Measurements from ENCODE around the gene PMPCA. TPM values are rescaled to one million over a fixed set of nuclear protein-coding genes. Genes with fewer than 3 reads are reported as not detected.
A peak's percentile ranks its signal among the peaks of the same experiment; 100 is the strongest.

PMPCA gene
- total RNA-seq, 1 experiment from 2014 or later = 83.7 TPM

DNA sequence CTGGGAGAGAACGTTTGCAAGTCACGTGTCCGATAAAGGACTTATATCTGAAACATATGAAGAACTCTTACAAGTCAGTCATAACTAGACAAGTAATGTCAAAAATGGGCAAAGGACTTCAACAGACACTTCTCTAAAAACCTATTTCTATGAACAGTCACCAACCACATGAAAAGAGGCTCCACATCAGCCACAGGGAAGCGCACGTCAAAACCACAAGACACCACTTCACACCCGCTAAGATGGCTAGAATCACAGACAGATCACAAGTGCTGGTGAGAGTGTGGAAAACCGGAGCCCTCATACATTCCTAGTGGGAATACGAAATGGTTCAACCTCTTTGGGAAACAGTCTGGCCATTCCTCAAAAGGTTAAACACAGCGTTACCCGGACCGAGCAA, 25.4 kb upstream of the PMPCA start:
- no peaks in the 10 kb centered on the region for H3K9me3 ChIP-seq
- no peak overlapping the region for H3K4me3 ChIP-seq
- H3K27me3 ChIP-seq = no peaks in the 10 kb centered on the region
- H3K36me3 ChIP-seq = peaks cover 39% of the 10 kb centered on the region
- DNase-seq = no peak

DNA sequence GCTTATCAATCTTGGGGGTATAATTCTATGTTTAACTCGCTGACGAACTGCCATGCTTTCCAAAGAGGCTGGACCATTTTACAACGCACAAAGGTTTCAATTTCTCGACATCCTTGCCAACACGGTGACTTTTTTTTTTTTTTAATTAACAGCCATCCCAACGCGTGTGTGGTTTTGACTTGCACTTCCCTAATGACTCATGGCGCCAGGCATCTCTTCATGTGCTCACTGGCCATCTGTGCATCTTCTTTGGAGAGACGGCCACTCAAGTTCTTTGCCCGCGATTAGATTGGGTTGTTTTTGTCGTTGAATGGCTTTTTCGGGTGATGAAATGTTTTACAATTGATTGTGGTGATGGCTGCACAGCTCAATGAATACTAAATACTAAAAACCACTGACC, 24.4 kb upstream of the PMPCA start:
- no peaks in the 10 kb centered on the region for H3K27me3 ChIP-seq
- no peaks in the 10 kb centered on the region for H3K9me3 ChIP-seq
- DNase-seq = no peak
- H3K36me3 ChIP-seq = peaks cover 38% of the 10 kb centered on the region
- no peak overlapping the region for H3K4me3 ChIP-seq

DNA sequence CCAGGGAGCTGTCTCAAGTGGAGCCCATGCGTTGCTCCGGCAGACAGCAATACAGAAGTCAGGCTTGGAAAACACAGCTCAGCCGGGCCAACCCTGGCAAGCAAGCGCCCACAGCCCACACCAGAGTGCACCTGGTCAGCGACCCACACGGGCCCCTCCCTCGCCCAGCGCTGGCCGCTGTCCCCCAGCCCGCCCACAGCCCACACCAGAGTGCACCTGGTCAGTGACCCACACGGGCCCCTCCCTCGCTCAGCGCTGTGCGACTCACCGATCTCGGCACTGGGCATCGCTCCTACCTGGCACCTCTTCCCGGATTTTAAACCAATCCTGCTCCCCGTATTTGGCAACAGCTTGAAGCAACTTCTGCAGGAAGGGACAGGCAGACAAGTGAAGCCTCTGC, 23.2 kb upstream of the PMPCA start:
- H3K27me3 ChIP-seq = no peaks in the 10 kb centered on the region
- H3K36me3 ChIP-seq = peaks cover 48% of the 10 kb centered on the region
- no peak overlapping the region for H3K4me3 ChIP-seq
- DNase-seq = no peak
- no peaks in the 10 kb centered on the region for H3K9me3 ChIP-seq

DNA sequence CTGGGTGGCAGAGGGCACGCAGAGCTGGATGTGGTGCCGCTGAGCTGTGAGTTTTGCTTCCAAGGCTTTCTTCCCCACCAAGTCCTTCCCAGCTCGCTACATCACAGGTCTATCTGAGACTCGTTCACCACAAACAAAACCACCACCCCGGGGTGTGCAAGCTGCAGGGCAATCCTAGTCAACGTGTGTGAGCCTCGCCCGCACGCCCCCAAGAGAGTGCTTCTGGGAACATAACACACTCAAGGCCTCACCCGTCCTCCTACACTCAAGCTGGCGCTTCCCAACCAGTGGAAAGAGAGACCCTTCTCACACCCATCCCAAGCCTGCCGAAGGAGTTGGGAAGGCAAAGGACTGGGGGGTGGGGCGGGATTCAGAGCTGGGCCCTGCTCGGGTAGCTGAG, 21.1 kb upstream of the PMPCA start:
- Histone ChIP-seq H3K4me3 (no peak overlapping the region), H3K27me3 (no peaks in the 10 kb centered on the region), H3K9me3 (no peaks in the 10 kb centered on the region), H3K36me3 (peaks cover 60% of the 10 kb centered on the region)
- no peak for DNase-seq

DNA sequence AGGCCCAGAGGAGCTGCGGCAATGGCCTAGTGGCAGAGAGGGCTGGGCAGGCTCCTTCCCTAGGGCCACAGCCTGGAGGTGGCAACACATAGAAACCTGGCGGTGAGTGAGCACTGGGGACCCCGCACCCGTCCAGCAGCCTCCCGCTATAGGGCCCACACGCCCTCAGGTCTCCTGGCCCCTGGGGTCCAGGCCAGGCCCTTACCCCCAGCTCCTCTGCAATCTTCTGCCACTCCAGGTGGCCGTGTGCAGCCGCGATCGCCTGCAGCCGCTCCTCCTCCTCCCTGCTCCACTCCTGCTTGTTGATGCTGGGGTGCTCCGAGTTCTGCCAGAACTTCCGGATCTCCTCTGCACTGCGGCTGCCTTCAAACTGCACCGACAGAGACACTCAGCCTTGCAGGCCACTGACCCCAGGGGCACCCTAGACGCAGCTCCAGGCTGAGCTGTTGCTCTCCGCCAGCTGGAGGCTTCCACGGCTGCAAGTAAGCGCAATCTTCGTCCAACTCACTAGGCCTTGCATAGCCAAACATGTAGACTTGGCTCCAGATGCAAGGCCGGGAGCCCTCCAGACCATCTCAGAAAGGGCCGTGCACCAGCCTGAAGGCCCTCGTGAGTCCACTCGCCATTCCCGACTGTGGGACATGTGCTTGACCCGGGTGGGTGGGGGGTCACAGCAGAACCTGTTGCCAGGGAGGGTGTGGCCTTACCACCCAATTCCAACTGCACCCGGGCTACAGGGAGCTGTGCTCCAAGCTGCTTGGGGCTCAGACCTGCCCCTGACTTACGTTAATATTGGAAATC, 18.5 kb upstream of the PMPCA start:
- H3K4me3 ChIP-seq = no peak overlapping the region
- no peak for DNase-seq
- peaks cover 71% of the 10 kb centered on the region for H3K36me3 ChIP-seq

DNA sequence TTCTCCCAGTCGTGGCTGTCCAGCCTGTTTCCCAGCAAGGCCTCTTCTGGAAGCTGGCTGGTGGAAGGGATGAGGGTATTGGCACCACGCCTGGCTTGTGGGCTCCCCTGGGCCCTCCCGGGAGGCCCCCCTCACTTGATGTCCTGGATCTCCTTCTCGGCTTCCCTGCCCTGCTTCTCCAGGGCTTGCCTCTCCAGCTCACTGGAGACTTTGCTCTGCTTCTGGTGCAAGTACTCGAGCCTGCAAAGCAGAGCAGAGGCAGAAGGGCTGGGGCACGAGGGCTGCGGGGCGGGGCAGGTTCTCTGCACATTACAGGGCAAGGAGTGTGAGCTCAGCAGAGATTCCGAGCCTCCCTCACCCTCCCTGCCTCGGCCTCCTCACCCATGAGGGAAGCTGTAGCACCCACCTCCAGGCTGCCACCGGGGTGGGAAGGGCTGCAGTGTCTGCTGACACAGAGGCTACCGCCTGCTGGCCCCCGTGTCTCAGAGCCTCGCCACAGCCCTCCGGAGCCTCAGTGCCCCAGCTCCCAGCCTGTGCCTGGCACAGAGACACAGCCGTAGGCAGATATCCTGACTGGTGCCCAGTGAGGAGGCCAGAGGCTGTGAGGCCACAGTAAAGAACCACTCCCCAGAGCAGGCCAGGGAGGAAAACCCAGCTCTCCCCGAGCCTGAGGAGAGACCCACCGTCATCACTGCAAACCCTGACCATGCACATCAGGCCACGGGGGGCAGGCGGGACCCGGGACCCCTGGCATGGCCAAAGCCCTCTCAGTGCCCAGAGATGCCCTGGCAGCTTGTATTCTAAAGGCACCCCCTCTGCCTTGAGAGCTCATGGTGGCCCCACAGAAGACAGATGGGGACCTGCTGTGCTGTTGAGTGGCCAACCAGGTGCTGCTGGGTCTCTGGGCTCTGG, 17.7 kb upstream of the PMPCA start:
- H3K4me3 ChIP-seq = no peak overlapping the region
- H3K27me3 ChIP-seq = no peaks in the 10 kb centered on the region
- peaks cover 70% of the 10 kb centered on the region for H3K36me3 ChIP-seq
- no peaks in the 10 kb centered on the region for H3K9me3 ChIP-seq
- DNase-seq = no peak

More for the DNA sequence above, 18.5 kb upstream of the PMPCA start:
- Histone ChIP-seq H3K9me3 (no peaks in the 10 kb centered on the region), H3K27me3 (no peaks in the 10 kb centered on the region)

DNA sequence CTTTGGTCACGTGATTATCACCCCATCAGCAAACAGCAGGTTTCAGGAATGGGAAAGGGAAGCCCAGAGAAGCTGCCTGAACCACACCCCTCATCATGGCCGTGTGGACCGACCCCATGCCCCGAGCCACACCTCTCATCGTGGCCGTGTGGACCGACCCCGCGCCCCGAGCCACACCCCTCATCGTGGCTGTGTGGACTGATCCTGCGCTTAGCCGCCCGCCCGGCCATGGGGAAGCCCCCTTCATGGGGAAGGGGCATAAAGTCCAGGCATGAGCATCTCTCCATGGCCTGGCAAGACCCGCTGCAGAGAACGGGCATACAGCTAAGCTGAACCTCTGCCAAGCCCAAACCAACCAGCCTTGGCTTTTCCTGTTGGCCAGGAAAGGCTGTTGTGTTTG, 16.9 kb upstream of the PMPCA start:
- H3K9me3 ChIP-seq = no peaks in the 10 kb centered on the region
- no peaks in the 10 kb centered on the region for H3K27me3 ChIP-seq
- no peak for DNase-seq
- no peak overlapping the region for H3K4me3 ChIP-seq
- H3K36me3 ChIP-seq = peaks cover 73% of the 10 kb centered on the region

DNA sequence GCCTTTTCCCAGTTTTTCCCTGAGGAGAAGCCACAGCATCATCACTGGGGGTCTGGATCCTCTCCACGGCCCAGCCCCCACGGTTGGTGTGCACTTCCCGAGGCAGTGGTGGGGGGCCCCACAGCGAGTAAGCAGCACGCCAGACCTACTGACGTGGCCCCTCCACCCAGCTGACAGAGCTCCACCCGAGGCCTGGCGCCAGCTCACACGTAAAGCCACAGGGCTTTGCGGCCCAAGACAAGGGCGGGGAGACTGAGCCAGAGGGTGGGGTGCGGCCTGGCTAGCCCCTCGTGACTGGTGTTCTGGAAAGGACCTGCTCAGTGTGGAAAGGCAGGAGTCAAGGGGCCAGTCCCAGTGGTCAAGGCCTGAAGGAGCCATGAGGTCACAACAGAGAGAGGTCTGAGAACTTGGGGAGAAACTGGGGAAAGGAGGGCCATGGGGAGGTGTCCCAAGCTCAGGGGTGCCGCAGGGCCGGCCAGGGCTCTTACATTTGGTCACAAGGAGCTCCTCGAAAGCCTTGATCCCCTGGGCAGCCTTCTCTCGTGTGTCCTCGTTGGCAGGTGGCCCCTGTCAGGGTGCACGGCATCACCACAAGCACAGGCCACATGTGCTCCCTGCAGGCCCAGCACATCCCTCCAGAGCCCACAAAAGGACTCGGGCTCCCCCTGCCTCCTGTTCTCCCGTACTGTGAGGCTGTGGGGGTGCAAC, 16.0 kb upstream of the PMPCA start:
- Histone ChIP-seq H3K9me3 (no peaks in the 10 kb centered on the region), H3K4me3 (no peak overlapping the region), H3K27me3 (no peaks in the 10 kb centered on the region), H3K36me3 (peaks cover 72% of the 10 kb centered on the region)
- no peak for DNase-seq

DNA sequence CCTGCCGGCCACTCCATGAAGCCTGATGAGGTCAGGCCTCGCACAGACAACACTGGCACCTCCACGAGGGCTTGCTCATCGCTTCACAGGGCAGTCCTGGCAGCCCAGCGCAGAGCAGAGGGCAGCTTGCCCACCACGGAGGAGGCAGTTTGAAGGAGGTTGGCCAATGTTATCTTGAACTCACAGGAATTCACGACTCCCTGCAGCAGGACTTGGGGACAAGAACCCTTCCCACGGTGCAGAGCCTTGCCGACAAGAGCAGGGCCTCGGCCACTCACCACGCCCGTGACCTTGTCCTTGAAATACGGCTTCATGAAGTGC, 15.5 kb upstream of the PMPCA start:
- no peak overlapping the region for H3K4me3 ChIP-seq
- DNase-seq = no peak
- peaks cover 69% of the 10 kb centered on the region for H3K36me3 ChIP-seq
- no peaks in the 10 kb centered on the region for H3K27me3 ChIP-seq
- no peaks in the 10 kb centered on the region for H3K9me3 ChIP-seq

DNA sequence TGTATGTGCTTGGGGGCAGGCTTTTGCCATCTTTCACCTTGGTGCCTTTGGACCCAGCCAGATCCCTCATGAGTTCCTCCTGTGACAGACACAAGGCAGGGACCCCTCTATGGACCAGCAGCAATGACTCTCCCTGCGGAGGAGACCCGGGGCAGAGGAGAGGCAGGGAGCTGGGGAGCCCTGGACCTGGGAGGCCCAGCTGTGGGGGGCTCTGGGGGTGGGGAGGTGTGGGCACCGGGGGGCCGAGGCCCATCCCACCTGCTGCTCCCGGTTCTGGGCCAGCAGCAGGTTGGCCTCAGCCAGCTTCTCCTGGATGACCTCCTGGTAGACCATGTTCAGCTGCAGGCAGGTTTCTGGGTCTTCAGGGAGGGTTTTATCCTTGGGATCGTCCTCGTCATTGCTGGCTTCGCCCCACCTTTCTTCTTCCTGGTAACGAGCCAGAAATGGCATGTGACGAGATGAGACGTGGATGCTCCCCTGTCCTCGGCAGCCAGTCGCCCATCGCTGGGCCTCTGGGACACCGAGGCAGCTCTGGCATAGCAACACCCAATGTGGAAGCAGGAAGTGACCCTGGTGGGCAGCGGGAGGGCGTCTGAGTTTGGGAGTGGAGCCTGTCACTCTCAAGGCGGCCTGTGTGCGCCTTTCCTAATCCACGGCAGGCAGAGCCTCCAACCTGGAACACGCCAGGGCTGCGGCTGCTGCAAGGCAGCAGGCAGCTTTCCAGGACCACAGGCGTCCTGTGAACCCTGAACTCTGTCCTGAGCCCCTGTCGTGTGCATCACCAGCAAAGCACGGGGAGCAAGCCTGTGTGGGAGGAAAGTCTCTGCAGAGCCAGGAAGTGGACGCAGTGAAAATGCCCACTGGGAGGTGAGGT, 14.9 kb upstream of the PMPCA start:
- peaks cover 69% of the 10 kb centered on the region for H3K36me3 ChIP-seq
- no peak for DNase-seq

DNA sequence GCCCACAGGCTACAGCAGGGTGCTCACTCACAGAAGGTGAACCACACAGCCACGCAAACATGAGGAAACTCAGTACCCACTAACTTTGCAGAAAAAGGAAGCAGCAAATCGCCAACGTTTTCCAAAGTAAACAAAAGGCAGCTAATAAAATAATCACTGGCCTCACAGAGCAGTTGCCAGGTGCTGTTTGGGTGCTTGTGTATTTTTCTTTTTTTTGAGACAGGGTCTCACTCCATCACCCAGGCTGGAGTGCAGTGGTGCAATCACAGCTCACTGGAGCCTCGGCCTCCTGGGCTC, 14.3 kb upstream of the PMPCA start:
- no peak overlapping the region for H3K4me3 ChIP-seq
- no peak for DNase-seq
- peaks cover 66% of the 10 kb centered on the region for H3K36me3 ChIP-seq
- no peaks in the 10 kb centered on the region for H3K27me3 ChIP-seq
- no peaks in the 10 kb centered on the region for H3K9me3 ChIP-seq

More for the DNA sequence above, 14.9 kb upstream of the PMPCA start:
- Histone ChIP-seq H3K27me3 (no peaks in the 10 kb centered on the region), H3K4me3 (no peak overlapping the region), H3K9me3 (no peaks in the 10 kb centered on the region)

DNA sequence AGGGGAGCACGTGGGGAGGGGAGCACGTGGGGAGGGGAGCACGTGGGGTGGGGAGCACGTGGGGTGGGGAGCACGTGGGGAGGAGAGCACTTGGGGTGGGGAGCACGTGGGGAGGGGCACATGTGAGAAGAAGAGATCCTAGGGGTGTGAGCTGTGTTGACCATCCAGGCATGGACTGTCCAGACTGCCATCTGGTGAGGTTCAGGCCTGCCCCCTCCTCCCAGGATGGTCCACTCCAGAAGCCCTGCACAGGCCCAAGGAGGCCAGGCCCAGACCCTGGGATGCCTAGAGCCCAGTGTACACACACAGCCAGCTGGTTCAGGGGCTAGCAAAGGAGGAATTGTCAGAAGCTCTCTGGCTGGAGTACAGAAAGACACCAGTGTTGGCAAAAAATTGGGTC, 12.8 kb upstream of the PMPCA start:
- peaks cover 56% of the 10 kb centered on the region for H3K36me3 ChIP-seq
- H3K27me3 ChIP-seq = no peaks in the 10 kb centered on the region
- no peak overlapping the region for H3K4me3 ChIP-seq
- DNase-seq = no peak
- no peaks in the 10 kb centered on the region for H3K9me3 ChIP-seq

DNA sequence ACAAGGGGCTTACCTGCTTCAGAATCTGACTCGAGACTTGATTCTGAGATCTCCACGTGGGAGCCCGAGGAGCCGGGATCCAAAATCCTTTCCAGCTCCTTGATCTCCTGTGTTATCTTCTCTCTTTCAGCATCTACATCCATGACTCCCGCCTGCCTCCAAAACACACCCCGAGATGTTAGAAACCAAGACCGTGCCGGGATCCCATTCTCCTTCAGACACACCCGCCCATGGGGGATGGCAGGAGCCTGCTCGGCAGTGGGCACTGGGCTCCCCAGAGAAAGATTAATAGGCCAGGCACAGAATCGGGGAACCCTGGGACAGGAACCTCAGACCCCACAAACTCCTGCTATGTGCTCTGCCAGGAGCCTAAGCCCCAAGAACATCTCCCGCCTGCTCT, 12.2 kb upstream of the PMPCA start:
- Histone ChIP-seq H3K4me3 (peak overlapping the region; percentile 88; the same call in 1 of the 2 replicates), H3K27me3 (no peaks in the 10 kb centered on the region), H3K9me3 (no peaks in the 10 kb centered on the region), H3K36me3 (peaks cover 55% of the 10 kb centered on the region)
- DNase-seq = no peak

DNA sequence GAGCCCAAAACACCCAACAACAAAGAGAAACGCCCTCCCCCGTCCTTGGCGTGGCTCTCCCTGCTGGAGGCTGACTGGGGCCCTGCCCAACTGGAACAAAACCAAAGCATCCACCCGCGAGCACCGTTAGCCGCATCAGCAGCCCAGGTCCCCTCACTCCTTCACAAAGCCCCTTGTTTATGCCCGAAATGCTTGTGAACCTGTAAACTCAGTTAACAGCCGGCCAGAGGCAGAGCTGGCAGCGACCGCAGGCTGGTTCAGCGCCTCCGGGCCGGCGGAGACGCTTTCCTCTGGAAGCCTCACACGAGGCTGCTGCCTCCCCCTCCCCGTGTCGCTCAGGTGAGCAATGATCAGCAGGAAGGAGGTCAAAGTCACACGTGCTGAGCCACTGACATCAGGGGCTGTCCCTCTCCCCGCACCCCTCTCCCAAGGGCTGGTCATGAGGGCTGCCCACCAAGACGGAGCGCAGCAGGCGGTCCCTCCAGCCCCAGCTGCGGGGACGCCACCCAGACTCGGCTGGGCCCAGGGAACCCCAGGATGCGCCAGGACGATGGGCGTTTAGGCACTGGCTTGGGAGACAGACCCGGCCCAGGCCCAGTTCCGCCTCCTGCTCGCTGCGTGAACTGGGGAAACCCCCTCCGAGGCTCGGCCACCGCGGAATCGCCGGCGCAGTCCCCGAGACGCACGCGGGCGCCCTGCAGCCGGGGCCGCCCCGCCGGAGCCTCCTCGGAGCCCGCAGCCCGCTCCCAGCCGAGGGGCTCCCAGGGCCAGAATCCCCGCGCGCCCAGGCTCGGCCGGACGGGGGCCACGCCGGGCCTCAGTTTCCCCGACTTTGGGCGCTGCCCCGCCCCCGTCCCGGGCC, 11.1 kb upstream of the PMPCA start:
- H3K36me3 ChIP-seq = peaks cover 49% of the 10 kb centered on the region
- no peaks in the 10 kb centered on the region for H3K27me3 ChIP-seq
- H3K9me3 ChIP-seq = no peaks in the 10 kb centered on the region
- H3K4me3 ChIP-seq = peak overlapping the region; percentile 88
- DNase-seq = peak; percentile 29

DNA sequence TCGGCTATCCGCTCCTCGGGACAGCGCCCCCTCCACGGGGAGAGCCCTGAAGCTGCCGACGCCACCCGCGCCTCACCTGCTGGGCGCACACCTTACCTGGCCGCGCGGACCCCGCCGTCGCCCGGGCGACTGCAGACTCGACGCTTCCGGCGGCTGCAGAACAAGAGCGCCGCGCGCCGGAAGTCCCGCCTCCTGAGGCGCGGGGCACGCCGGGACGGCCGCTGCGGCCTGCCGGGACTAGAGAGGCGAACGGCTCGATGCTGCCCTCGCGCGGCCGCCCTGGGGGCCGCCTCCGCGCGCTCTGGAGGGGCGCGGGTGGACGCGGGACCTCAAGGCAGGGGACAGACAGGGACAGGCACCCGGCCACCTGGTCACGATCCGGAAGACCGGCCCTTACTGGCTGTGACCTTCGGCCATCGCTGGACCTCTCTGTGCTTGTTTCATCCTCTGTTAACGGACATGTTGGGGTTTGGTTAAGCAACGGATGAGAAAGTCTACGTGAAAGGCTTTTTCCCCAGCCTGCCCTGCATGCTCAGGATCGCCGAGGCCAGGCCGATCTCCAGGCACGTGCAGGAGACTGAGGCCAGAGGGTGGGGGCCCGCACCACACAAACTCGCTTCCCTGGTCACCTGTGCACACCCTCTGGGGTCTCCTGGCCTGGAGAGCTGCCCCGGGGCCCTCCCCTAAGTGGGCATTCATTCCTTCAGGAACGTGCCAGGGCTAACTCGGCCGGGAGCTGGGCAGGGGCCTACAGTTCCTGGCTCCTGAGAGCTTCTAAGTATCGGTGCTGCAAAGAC, 10.2 kb upstream of the PMPCA start, which contains the start of gene SNAPC4:
Gene SNAPC4 (minus strand): TSS at position 133 of the 797 bp plus-strand sequence. CDS start 1,742 bp downstream, outside the sequence.
- no peaks in the 10 kb centered on the region for H3K9me3 ChIP-seq
- peak; percentile 81 for DNase-seq
- H3K36me3 ChIP-seq = peaks cover 49% of the 10 kb centered on the region

More for the DNA sequence above, 10.2 kb upstream of the PMPCA start, which contains the start of gene SNAPC4:
- H3K4me3 ChIP-seq = peak within 1 kb of the TSS; percentile 88
- no peaks in the 10 kb centered on the region for H3K27me3 ChIP-seq

Measured in MG63 (cell line).